ENCODE measurements around the gene SLC27A3. TPM values are rescaled to one million over a fixed set of nuclear protein-coding genes. Genes with fewer than 3 reads are reported as not detected.
"Not testable (repeated sequence)": the region's sequence is repeated elsewhere in the genome, so short reads cannot be mapped to it uniquely, and the experiment has no call there.

SLC27A3 gene
- total RNA-seq, 4 donors from 2014 or later, result 7.6 to 15.0 (median 11.2) TPM

- DNase-seq, result no peak
- H3K27ac ChIP-seq, result no peak overlapping the region
- no peaks in the 10 kb centered on the region for H3K9me3 ChIP-seq
- WGBS, 2 donors, result 93% methylated on average over 4 of the region's 4 CpGs
- peaks cover 15 to 100% (median 60%) of the 10 kb centered on the region in 3 donors for H3K36me3 ChIP-seq
- no peak overlapping the region for H3K4me3 ChIP-seq
- H3K4me1 ChIP-seq, result peaks cover 0 to 3% (median 0%) of the 10 kb centered on the region in 3 donors
- no peaks in the 10 kb centered on the region for H3K27me3 ChIP-seq
- no peak for TF ChIP-seq CTCF (IDR thresholded peaks at IDR 0.05)
- TF ChIP-seq POLR2A (IDR thresholded peaks at IDR 0.05), result no peak
- intact Hi-C loops (cut with DNase I), result no loop called here
Observed at GRCh38 chr1:153760440-153760839, 14.8 kb upstream of the SLC27A3 start.

GRCh38 chr1:153763365-153764225, 11.6 kb upstream of the SLC27A3 start:
- Histone ChIP-seq H3K4me3 (no peak overlapping the region), H3K36me3 (peaks cover 24 to 99% (median 46%) of the 10 kb centered on the region in 3 donors), H3K9me3 (no peaks in the 10 kb centered on the region), H3K27me3 (no peaks in the 10 kb centered on the region), H3K4me1 (peaks cover 0 to 3% (median 0%) of the 10 kb centered on the region in 3 donors), H3K27ac (peak overlapping the region in 3 of 4 donors; percentile 6 to 49 (median 11))
- WGBS, 2 donors, result 60 to 84% methylated on average over 3 to 5 of the region's 7 CpGs
- DNase-seq, result no peak
- TF ChIP-seq CTCF (IDR thresholded peaks at IDR 0.05), result no peak
- TF ChIP-seq POLR2A (IDR thresholded peaks at IDR 0.05), result no peak
- intact Hi-C loops (cut with DNase I), result no loop called here

GRCh38 chr1:153764310-153764709, 10.9 kb upstream of the SLC27A3 start:
- Histone ChIP-seq H3K36me3 (peaks cover 19 to 99% (median 40%) of the 10 kb centered on the region in 3 donors), H3K4me1 (peaks cover 0 to 3% (median 0%) of the 10 kb centered on the region in 3 donors), H3K27me3 (no peaks in the 10 kb centered on the region), H3K4me3 (no peak overlapping the region), H3K27ac (peak overlapping the region in 1 of 4 donors; percentile 49), H3K9me3 (no peaks in the 10 kb centered on the region)
- intact Hi-C loops (cut with DNase I), result no loop called here
- DNase-seq, result no peak
- 89% methylated on average over 4 of the region's 5 CpGs; no CpG with 5 or more reads in 1 of the 2 donors for WGBS, 2 donors
- no peak for TF ChIP-seq CTCF (IDR thresholded peaks at IDR 0.05)
- no peak for TF ChIP-seq POLR2A (IDR thresholded peaks at IDR 0.05)

GRCh38 chr1:153766663-153767062, 8.5 kb upstream of the SLC27A3 start:
- intact Hi-C loops (cut with DNase I); H3K9me3 ChIP-seq; H3K4me3 ChIP-seq; DNase-seq; H3K27ac ChIP-seq; H3K27me3 ChIP-seq: not testable (repeated sequence)
- H3K36me3 ChIP-seq, result peaks cover 35 to 99% (median 42%) of the 10 kb centered on the region in 3 donors
- peaks cover 0 to 16% (median 10%) of the 10 kb centered on the region in 3 donors for H3K4me1 ChIP-seq
- 81 to 89% methylated on average over 9 to 10 of the region's 10 CpGs for WGBS, 2 donors

- H3K4me3 ChIP-seq, result no peak overlapping the region
- H3K4me1 ChIP-seq, result peaks cover 0 to 23% (median 13%) of the 10 kb centered on the region in 3 donors
- intact Hi-C loops (cut with DNase I), result no loop called here
- TF ChIP-seq CTCF (IDR thresholded peaks at IDR 0.05) (no peak), POLR2A (IDR thresholded peaks at IDR 0.05) (no peak)
- no peak for DNase-seq
- no peak overlapping the region for H3K27ac ChIP-seq
- peaks cover 38 to 99% (median 41%) of the 10 kb centered on the region in 3 donors for H3K36me3 ChIP-seq
- no peaks in the 10 kb centered on the region for H3K27me3 ChIP-seq
- 95 to 97% methylated on average over 4 of the region's 11 CpGs for WGBS, 2 donors
- H3K9me3 ChIP-seq, result no peaks in the 10 kb centered on the region
Observed at GRCh38 chr1:153767519-153767918, 7.7 kb upstream of the SLC27A3 start.

Data from esophagus squamous epithelium (tissue), 5 donors.